ENCODE measurements around the gene BOK. TPM values are rescaled to one million over a fixed set of nuclear protein-coding genes. Genes with fewer than 3 reads are reported as not detected.

The BOK gene
- total and polyA plus RNA-seq, 10 of the 15 experiments (the other 5 are each of a cell fraction or from before 2014, with no cell fraction given), result 0.04 to 0.15 (median 0.12) TPM; not detected in 7

GRCh38 chr2:241569831-241570281, 11.3 kb downstream of the BOK start (continued):
- TF ChIP-seq FOS (IDR thresholded peaks at IDR 0.05; ENCODE audit: borderline replicate concordance, extremely low read depth, insufficient read length) (no peak), HDAC6 (IDR thresholded peaks at IDR 0.05; ENCODE audit: unreplicated experiment) (no peak), IKZF2 (IDR thresholded peaks at IDR 0.05) (no peak), SPI1 (IDR thresholded peaks at IDR 0.05; ENCODE audit: borderline replicate concordance, insufficient read depth, low read depth, low read length) (no peak), SREBF1 (IDR thresholded peaks at IDR 0.05; ENCODE audit: low read length) (no peak), RCOR1 (conservative IDR thresholded peaks at IDR 0.05; ENCODE audit: low read depth, low read length) (no peak)

GRCh38 chr2:241570961-241571581, 12.5 kb downstream of the BOK start:
- H3K79me2 ChIP-seq (ENCODE audit: control insufficient read depth, insufficient read depth, low read length), result no peaks in the 10 kb centered on the region
- H3K4me1 ChIP-seq (ENCODE audit: control insufficient read depth, insufficient read depth, low read length), result no peaks in the 10 kb centered on the region
- no peak overlapping the region for H2AFZ ChIP-seq (ENCODE audit: control insufficient read depth, low read depth, low read length)
- POLR2A ChIA-PET, result no interaction called here
- H3K9ac ChIP-seq (ENCODE audit: control insufficient read depth, insufficient read depth, low read length), result no peak overlapping the region
- FAIRE-seq (no peak), DNase-seq (ENCODE audit: low read depth, low spot score) (no peak), ATAC-seq (no peak)
- no peaks in the 10 kb centered on the region; a peak in 1 of 4 replicates for H3K36me3 ChIP-seq (ENCODE audit: control insufficient read depth in 2 of 2, insufficient read depth in 2 of 2, low read length in 1 of 2)
- H3K27ac ChIP-seq (ENCODE audit: control insufficient read depth, insufficient read depth), result no peak overlapping the region
- H3K27me3 ChIP-seq (replicated peaks in 1 of 2; ENCODE audit: control insufficient read depth in 2 of 2, insufficient read depth in 2 of 2, low read length in 1 of 2), result no peaks in the 10 kb centered on the region
- SMC1A ChIA-PET (ENCODE audit: uncharacterized antibody, unreplicated experiment), result no interaction called here
- in situ Hi-C loops (cut with MboI) (no loop called here), intact Hi-C loops (cut with micrococcal nuclease; ENCODE audit: unreplicated experiment) (no loop called here)
- no TSS peak for BruUV-seq (replicated peaks)
- H3K4me2 ChIP-seq (ENCODE audit: control insufficient read depth, insufficient read depth), result no peak overlapping the region
- H3K9me3 ChIP-seq (replicated peaks; ENCODE audit: control insufficient read depth, insufficient read depth, low read length), result no peaks in the 10 kb centered on the region
- no peak overlapping the region for H3K4me3 ChIP-seq
- no peaks in the 10 kb centered on the region for H4K20me1 ChIP-seq (ENCODE audit: control insufficient read depth, insufficient read depth)
- WGBS (ENCODE audit: insufficient coverage, insufficient replicate concordance, low lambda C conversion rate, missing lambda C conversion rate), result 29% methylated on average over 23 of the region's 23 CpGs
- CTCF ChIA-PET, result no interaction called here
- RAD21 ChIA-PET (ENCODE audit: unreplicated experiment), result no interaction called here
- TF ChIP-seq MTA2 (IDR thresholded peaks at IDR 0.05; ENCODE audit: low read depth) (no peak), RAD21 (IDR thresholded peaks at IDR 0.05; ENCODE audit: insufficient read depth, low read depth, low read length) (no peak), CBX3 (IDR thresholded peaks at IDR 0.05; ENCODE audit: borderline replicate concordance, low read depth) (no peak), YBX1 (IDR thresholded peaks at IDR 0.05) (no peak), RELA (IDR thresholded peaks at IDR 0.05; ENCODE audit: borderline replicate concordance, partially characterized antibody) (no peak), EZH2 (IDR thresholded peaks at IDR 0.05; ENCODE audit: borderline replicate concordance, control insufficient read depth, low read depth, low read length) (no peak), ATF7 (IDR thresholded peaks at IDR 0.05; ENCODE audit: low read depth) (no peak), SRF (IDR thresholded peaks at IDR 0.05; ENCODE audit: low read depth in 2 of 2, low read length in 2 of 2) (no peak), NKRF (conservative IDR thresholded peaks at IDR 0.05) (no peak), MAX (IDR thresholded peaks at IDR 0.05; ENCODE audit: low read depth, low read length) (no peak), E2F8 (IDR thresholded peaks at IDR 0.05; ENCODE audit: low read depth, partially characterized antibody) (no peak)

All from GM12878 (cell line).